Neuron (in vitro differentiated cells): ENCODE results near the gene RFX7.

Experiments used
- H2AFZ ChIP-seq: one replicate; pipeline ENCODE4 v1.6.1; 2013; ENCODE audit warnings: low read depth, mild to moderate bottlenecking, inconsistent platforms, low read length, moderate library complexity
- H3K27me3 ChIP-seq: one replicate; pipeline ENCODE4 v1.6.1; 2013; ENCODE audit warnings: low read length; ENCODE audit not compliant: insufficient read depth
- H3K36me3 ChIP-seq: one replicate; pipeline ENCODE4 v1.6.1; 2013; ENCODE audit warnings: low read length; ENCODE audit not compliant: insufficient read depth
- H3K4me1 ChIP-seq: one replicate; pipeline ENCODE4 v1.6.1; 2013; ENCODE audit warnings: low read length; ENCODE audit not compliant: insufficient read depth
- H3K4me3 ChIP-seq: 2 replicates; pipeline ENCODE4 v1.5.1; 2013; ENCODE audit warnings: mild to moderate bottlenecking, low read length, moderate library complexity
- H3K9me3 ChIP-seq: one replicate; pipeline ENCODE4 v1.6.1; 2013; ENCODE audit warnings: low read length

The RFX7 gene

GRCh38 chr15:56236197-56236596 is 7.5 kb downstream of the RFX7 start:
- Histone ChIP-seq H3K4me3 (no peak overlapping the region), H3K4me1 (peaks cover 15% of the 10 kb centered on the region), H2AFZ (no peak overlapping the region), H3K9me3 (peaks cover 29% of the 10 kb centered on the region), H3K36me3 (peaks cover 30% of the 10 kb centered on the region), H3K27me3 (no peaks in the 10 kb centered on the region)

GRCh38 chr15:56234804-56235203 is 8.9 kb downstream of the RFX7 start:
- Histone ChIP-seq H3K4me1 (peaks cover 3% of the 10 kb centered on the region), H3K36me3 (peaks cover 42% of the 10 kb centered on the region), H3K4me3 (no peak overlapping the region), H3K27me3 (no peaks in the 10 kb centered on the region), H2AFZ (no peak overlapping the region), H3K9me3 (peaks cover 38% of the 10 kb centered on the region)

- Histone ChIP-seq H2AFZ (no peak overlapping the region), H3K27me3 (no peaks in the 10 kb centered on the region), H3K9me3 (peaks cover 43% of the 10 kb centered on the region), H3K4me1 (no peaks in the 10 kb centered on the region), H3K36me3 (peaks cover 45% of the 10 kb centered on the region), H3K4me3 (no peak overlapping the region)
Measured at GRCh38 chr15:56233549-56233948, 10.1 kb downstream of the RFX7 start.

- H3K27me3 ChIP-seq: no peaks in the 10 kb centered on the region
- peaks cover 42% of the 10 kb centered on the region for H3K9me3 ChIP-seq
- H2AFZ ChIP-seq: no peak overlapping the region
- no peaks in the 10 kb centered on the region for H3K4me1 ChIP-seq
- H3K36me3 ChIP-seq: peaks cover 45% of the 10 kb centered on the region
- H3K4me3 ChIP-seq: no peak overlapping the region
Measured at GRCh38 chr15:56232058-56232457, 11.6 kb downstream of the RFX7 start.

- Histone ChIP-seq H3K36me3 (peaks cover 43% of the 10 kb centered on the region), H3K4me3 (no peak overlapping the region), H3K9me3 (peaks cover 32% of the 10 kb centered on the region), H3K27me3 (no peaks in the 10 kb centered on the region), H3K4me1 (no peaks in the 10 kb centered on the region), H2AFZ (no peak overlapping the region)
Measured at GRCh38 chr15:56228854-56229253, 14.8 kb downstream of the RFX7 start.

GRCh38 chr15:56228352-56228751 is 15.3 kb downstream of the RFX7 start:
- no peak overlapping the region for H3K4me3 ChIP-seq
- H3K27me3 ChIP-seq: no peaks in the 10 kb centered on the region
- H3K36me3 ChIP-seq: peaks cover 39% of the 10 kb centered on the region
- H3K4me1 ChIP-seq: no peaks in the 10 kb centered on the region
- H3K9me3 ChIP-seq: peaks cover 29% of the 10 kb centered on the region
- no peak overlapping the region for H2AFZ ChIP-seq

GRCh38 chr15:56227780-56228179 is 15.9 kb downstream of the RFX7 start:
- Histone ChIP-seq H3K4me1 (no peaks in the 10 kb centered on the region), H3K27me3 (no peaks in the 10 kb centered on the region), H3K36me3 (peaks cover 35% of the 10 kb centered on the region), H2AFZ (no peak overlapping the region), H3K4me3 (no peak overlapping the region), H3K9me3 (peaks cover 31% of the 10 kb centered on the region)

- Histone ChIP-seq H3K4me1 (no peaks in the 10 kb centered on the region), H2AFZ (no peak overlapping the region), H3K9me3 (peaks cover 29% of the 10 kb centered on the region), H3K4me3 (no peak overlapping the region), H3K36me3 (peaks cover 38% of the 10 kb centered on the region), H3K27me3 (no peaks in the 10 kb centered on the region)
Measured at GRCh38 chr15:56227306-56227705, 16.4 kb downstream of the RFX7 start.

- Histone ChIP-seq H3K36me3 (peaks cover 32% of the 10 kb centered on the region), H3K4me3 (no peak overlapping the region), H2AFZ (no peak overlapping the region), H3K4me1 (no peaks in the 10 kb centered on the region), H3K27me3 (no peaks in the 10 kb centered on the region), H3K9me3 (peaks cover 21% of the 10 kb centered on the region)
Measured at GRCh38 chr15:56225520-56225919, 18.2 kb downstream of the RFX7 start.

GRCh38 chr15:56222302-56222701 is 21.4 kb downstream of the RFX7 start:
- H2AFZ ChIP-seq: no peak overlapping the region
- H3K9me3 ChIP-seq: peaks cover 16% of the 10 kb centered on the region
- no peaks in the 10 kb centered on the region for H3K4me1 ChIP-seq
- H3K36me3 ChIP-seq: peaks cover 16% of the 10 kb centered on the region
- no peaks in the 10 kb centered on the region for H3K27me3 ChIP-seq
- H3K4me3 ChIP-seq: no peak overlapping the region

- no peak overlapping the region for H2AFZ ChIP-seq
- H3K4me1 ChIP-seq: no peaks in the 10 kb centered on the region
- no peak overlapping the region for H3K4me3 ChIP-seq
- H3K9me3 ChIP-seq: peaks cover 15% of the 10 kb centered on the region
- H3K27me3 ChIP-seq: no peaks in the 10 kb centered on the region
- H3K36me3 ChIP-seq: peaks cover 13% of the 10 kb centered on the region
Measured at GRCh38 chr15:56217341-56217740, 26.3 kb downstream of the RFX7 start.

GRCh38 chr15:56215769-56216168 is 27.9 kb downstream of the RFX7 start:
- no peak overlapping the region for H3K4me3 ChIP-seq
- no peaks in the 10 kb centered on the region for H3K27me3 ChIP-seq
- H3K4me1 ChIP-seq: no peaks in the 10 kb centered on the region
- H2AFZ ChIP-seq: no peak overlapping the region
- H3K36me3 ChIP-seq: peaks cover 16% of the 10 kb centered on the region
- peaks cover 14% of the 10 kb centered on the region for H3K9me3 ChIP-seq

- H3K27me3 ChIP-seq: no peaks in the 10 kb centered on the region
- H2AFZ ChIP-seq: no peak overlapping the region
- no peaks in the 10 kb centered on the region for H3K4me1 ChIP-seq
- H3K9me3 ChIP-seq: peaks cover 21% of the 10 kb centered on the region
- H3K36me3 ChIP-seq: peaks cover 14% of the 10 kb centered on the region
- H3K4me3 ChIP-seq: no peak overlapping the region
Measured at GRCh38 chr15:56211960-56212550, 31.6 kb downstream of the RFX7 start.

- peaks cover 21% of the 10 kb centered on the region for H3K9me3 ChIP-seq
- H3K27me3 ChIP-seq: no peaks in the 10 kb centered on the region
- H3K36me3 ChIP-seq: peaks cover 14% of the 10 kb centered on the region
- H2AFZ ChIP-seq: no peak overlapping the region
- H3K4me1 ChIP-seq: no peaks in the 10 kb centered on the region
- H3K4me3 ChIP-seq: no peak overlapping the region
Measured at GRCh38 chr15:56211064-56211463, 32.6 kb downstream of the RFX7 start.
